H4 (cell line): ENCODE measurements around the gene PATL2. TPM values are rescaled to one million over a fixed set of nuclear protein-coding genes. Genes with fewer than 3 reads are reported as not detected.
"Not testable (repeated sequence)": the region's sequence is repeated elsewhere in the genome, so short reads cannot be mapped to it uniquely, and the experiment has no call there.

Source experiments
- DNase-seq: peaks from one replicate; pipeline ENCODE4 v3.0.0-alpha.2; 2015; ENCODE audit warnings: low spot score
- total RNA-seq: library from RNA; depleted of rRNA; stranded (reverse); fragments of >200 nt; shearing (Covaris generic); gene quantifications from 2 replicates; pipeline ENCODE4 v1.2.3, GENCODE V29; 2014; rRNA removed

The PATL2 gene
- 0.12 and 0.77 TPM in 2 replicates for total RNA-seq

- peak; percentile 96 for DNase-seq
Measured at GRCh38 chr15:44711096-44711742, at the start of gene PATL2, which contains the start of gene B2M. Gene PATL2, minus strand, starts transcription at chr15:44711323. Its CDS starts 34,833 bp downstream, at chr15:44676490. Gene B2M, plus strand, starts transcription at chr15:44711517. Its CDS starts 30 bp downstream, at chr15:44711547.

GRCh38 chr15:44753345-44753744, 42.2 kb upstream of the PATL2 start:
- DNase-seq: no peak

DNA sequence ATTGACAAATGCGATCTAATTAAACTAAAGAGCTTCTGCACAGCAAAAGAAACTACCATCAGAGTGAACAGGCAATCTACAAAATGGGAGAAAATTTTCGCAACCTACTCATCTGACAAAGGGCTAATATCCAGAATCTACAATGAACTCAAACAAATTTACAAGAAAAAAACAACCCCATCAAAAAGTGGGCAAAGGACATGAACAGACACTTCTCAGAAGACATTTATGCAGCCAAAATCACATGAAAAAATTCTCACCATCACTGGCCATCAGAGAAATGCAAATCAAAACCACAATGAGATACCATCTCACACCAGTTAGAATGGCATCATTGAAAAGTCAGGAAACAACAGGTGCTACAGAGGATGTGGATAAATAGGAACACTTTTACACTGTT, 32.3 kb upstream of the PATL2 start:
- DNase-seq: not testable (repeated sequence)

DNA sequence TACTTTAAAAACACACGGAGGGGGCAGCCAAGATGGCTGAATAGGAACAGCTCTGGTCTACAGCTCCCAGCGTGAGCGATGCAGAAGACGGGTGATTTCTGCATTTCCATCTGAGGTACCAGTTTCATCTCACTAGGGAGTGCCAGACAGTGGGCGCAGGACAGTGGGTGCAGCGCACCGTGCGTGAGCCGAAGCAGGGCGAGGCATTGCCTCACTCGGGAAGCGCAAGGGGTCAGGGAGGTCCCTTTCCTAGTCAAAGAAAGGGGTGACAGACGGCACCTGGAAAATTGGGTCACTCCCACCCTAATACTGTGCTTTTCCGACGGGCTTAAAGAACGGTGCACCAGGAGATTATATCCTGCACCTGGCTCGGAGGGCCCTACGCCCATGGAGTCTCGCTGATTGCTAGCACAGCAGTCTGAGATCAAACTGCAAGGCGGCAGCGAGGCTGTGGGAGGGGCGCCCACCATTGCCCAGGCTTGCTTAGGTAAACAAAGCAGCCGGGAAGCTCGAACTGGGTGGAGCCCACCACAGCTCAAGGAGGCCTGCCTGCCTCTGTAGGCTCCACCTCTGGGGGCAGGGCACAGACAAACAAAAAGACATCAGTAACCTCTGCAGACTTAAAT, 28.2 kb upstream of the PATL2 start:
- DNase-seq: not testable (repeated sequence)

- DNase-seq: peak; percentile 21
Measured at GRCh38 chr15:44738340-44738984, 27.3 kb upstream of the PATL2 start.

DNA sequence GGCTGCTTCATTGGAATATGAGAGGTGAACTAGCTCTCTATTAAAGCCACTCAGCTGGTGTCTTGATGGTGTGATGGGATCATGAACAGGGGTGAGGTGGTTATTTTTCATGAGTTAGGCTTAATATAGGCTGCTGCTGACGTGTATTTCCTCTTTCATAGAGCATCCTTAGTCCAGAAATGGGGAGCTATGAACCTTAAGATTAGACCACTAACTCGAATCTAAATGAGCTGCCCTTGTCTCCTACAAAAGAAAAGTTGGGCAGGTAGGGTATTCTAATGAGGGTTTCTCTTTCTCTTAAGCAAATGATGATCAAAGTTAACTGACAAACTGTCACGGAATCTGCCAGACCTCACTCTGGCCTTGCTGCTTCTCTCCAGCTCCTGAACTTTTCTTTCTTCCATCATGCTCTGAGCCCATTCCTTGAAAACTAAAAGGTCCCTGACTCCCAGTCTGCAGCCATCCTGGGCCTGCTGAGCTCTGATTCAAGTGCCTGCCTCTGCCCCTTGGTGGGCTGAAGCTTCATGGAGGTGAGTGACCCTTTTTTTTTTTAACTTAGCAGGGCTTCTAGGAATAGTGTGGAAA, 25.1 kb upstream of the PATL2 start, which contains the start of gene TRIM69:
Gene TRIM69, plus strand, starts transcription at position 348 of the 585 bp plus-strand sequence. Its CDS starts 177 bp downstream, at position 525.
- no peak for DNase-seq

GRCh38 chr15:44735482-44736180, 24.5 kb upstream of the PATL2 start:
- DNase-seq: no peak

DNA sequence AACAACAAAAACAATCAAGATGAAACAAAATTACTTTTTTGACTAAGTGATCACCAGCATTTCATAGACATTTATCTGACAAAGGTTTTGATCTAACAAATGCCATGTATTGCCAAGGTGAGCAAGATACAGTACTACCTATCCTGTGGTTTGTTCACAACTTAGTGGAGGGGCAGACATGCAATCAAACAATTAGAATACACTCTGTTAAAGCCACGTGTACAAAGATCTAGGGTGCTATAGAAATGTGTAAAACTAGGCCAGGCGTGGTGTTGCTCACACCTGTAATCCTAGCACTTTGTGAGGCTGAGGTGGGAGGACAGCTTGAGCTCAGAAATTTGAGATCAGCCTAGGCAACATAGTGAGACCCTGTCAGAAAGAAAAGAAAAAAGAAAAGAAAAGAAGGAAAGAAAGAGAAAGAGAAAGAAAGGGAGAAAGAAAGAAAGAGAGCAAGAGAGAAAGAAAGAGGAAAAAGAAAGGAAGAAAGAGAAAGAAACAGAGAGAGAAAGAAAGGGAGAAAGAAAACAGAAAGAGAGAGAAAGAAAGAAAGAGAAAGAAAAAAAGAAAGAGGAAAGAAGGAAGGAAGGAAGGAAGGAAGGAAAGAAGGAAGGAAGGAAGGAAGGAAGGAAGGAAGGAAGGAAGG, 23.8 kb upstream of the PATL2 start:
- no peak for DNase-seq

DNA sequence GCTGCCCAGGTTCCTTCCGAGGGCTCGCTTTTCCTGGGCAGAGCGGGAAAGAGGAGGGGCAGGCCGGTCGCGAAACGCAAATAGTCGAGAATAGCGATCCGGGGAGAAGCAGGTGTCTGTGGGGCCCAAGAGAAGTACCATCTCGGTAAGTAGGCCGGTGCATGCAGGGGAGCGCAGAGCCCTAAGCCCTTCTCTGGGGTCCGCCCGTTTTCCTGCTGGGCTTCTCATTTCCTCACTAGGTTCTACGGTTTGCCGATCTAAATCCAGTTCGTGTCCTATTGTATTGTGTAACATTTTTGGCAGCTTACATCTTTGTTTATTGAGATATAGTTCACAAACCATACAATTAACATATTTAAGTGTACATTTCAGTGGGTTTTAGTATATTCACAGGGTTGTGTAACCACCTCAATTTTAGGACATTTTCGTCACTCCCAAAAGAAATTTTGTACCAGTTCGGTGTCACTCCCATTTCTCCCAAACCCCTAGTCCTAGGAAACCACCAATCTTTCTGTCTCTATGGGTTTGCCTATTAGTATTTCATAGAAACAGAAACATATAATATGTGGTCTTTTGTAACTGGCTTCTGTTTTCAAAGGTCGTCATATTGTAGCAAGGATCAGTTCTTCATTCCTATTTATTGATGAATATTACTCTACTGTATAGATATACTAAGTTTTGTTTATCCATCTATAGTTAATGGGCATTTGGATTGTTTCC, 18.4 kb upstream of the PATL2 start:
- DNase-seq: no peak

GRCh38 chr15:44728576-44729407, 17.7 kb upstream of the PATL2 start:
- peak; percentile 98 for DNase-seq

GRCh38 chr15:44728232-44728575, 17.1 kb upstream of the PATL2 start:
- not testable (repeated sequence) for DNase-seq

DNA sequence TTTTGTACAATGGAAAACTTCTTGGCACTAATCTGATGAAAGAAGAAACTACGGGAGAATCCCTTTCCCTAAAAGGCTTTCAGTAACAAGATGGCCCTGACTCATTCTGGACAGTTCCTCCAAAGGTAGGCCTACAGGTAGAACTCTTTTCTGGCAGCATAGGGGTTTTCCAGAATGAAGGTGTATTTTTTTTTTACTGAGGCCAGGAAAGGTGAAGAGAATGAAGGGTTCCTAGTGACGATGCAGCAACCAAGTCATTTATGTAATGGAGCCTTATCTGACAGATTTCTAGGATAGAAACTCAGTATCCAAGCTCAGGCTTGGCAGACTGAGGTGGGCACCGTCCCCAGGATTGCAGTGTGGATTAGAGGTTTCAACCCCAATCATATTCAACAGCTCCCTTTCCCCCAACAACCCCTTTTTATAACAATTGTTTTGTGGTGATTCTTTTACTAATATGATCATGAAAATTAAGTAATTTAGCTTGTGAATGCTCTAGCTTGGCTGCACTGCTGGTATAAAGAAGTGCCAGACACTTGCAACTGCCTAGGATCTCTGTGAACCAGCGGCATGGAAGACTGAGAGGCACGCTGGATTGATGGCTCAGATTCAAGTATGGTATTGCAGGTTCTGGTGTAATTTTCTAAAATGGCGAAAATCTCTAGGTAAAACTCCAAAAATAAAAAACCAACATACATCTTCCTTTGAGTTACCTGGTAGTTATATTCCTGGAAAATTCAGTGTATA, 16.5 kb upstream of the PATL2 start:
- no peak for DNase-seq

DNA sequence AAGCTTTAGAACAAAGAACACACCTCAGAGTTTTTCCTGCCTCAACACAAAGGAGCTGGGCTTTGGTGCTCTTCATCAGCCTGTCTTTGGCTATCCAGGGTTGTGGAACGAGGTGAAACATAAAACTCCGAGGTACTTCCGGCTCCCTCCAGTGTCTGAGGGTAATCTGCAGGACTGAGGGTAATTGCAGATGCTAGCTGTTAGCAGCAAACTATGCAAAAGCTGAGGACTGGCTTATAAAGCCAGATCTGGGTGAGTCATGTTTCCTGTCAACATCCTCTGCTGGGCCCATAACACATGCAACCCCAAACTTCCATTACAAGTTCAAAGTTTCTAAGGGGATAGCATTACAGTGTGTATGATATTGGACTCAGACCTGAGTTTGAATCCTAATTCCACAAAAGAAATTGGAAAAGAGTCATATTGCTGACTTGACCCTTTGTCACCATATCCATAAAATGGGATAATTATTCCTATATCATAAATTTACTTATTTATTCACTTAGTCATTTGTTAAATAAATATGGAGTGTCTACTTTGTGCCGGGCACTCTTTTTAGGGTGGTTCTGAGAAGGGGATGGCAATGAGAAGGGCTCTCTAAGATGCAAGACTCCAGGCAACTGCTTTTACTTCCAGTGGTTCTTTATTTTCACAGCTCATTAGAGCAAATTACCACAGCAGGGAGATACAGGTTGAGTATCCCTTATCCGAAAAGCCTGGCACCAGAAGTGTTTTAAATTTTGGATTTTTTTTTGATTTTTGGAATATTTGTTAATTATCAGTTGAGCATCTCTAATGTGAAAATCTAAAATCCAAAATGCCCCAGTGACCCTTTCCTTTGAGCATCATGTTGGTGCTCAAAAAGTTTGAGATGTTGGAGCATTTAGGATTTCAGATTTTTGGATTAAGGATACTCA, 15.7 kb upstream of the PATL2 start:
- DNase-seq: peak; percentile 96

DNA sequence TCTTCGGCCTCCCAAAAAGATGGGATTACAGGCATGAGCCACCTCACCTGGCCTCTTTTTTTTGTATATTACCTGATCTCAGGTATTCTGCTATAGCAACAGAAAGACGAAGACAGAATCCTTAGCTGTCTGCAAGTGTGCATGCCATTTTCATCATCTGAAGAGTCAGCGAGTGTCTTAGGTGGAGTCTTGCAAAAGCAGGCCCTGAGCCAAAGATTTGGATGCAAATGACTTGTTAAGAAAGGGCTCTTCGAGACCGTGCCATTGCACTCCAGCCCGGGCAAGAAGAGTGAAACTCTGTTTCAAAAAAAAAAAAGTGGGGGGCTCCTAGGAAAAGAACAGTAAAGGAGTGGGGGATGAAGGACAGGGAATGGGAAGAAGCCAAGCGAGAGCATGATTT, 15.0 kb upstream of the PATL2 start:
- DNase-seq: no peak

DNA sequence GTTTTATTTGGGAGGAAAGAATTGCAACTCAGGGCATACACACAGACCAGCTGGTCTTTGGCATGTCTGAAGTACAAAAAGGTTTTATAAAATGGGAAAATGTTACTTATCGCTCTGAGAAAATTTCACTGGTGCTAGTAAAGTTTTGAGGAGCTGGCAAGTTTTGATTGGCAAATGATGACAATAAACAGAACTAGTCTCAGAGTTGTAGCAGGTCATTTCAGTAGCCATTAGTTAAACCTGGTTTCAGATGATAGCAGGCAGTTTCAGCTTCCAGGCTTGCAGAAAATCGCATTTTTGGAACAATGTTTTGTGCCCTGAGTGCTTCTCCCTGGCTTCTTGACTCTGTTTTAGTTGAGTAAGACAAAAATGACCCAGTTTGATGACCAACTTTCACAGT, 10.9 kb upstream of the PATL2 start:
- DNase-seq: no peak

- no peak for DNase-seq
Measured at GRCh38 chr15:44720460-44721176, 9.5 kb upstream of the PATL2 start.

- DNase-seq: not testable (repeated sequence)
Measured at GRCh38 chr15:44720000-44720435, 8.9 kb upstream of the PATL2 start.
